Ectodermal cell (in vitro differentiated cells): ENCODE data around the gene COL17A1.

Experiments
- H3K27ac ChIP-seq: 2 replicates; pipeline ENCODE4 v1.7.0; 2013; ENCODE audit warnings: mild to moderate bottlenecking, low read depth, low read length; ENCODE audit not compliant: insufficient read depth, poor library complexity, severe bottlenecking
- H3K27me3 ChIP-seq: 2 replicates; pipeline ENCODE4 v1.7.0; 2013; ENCODE audit warnings: mild to moderate bottlenecking, low read length; ENCODE audit not compliant: insufficient read depth, control insufficient read depth, poor library complexity, severe bottlenecking
- H3K36me3 ChIP-seq: one replicate; pipeline ENCODE4 v1.7.0; 2013; ENCODE audit warnings: low read length; ENCODE audit not compliant: control insufficient read depth, insufficient read depth
- H3K4me1 ChIP-seq: one replicate; pipeline ENCODE4 v1.7.0; 2013; ENCODE audit warnings: low read length; ENCODE audit not compliant: control insufficient read depth, insufficient read depth
- H3K4me3 ChIP-seq: 2 replicates; pipeline ENCODE4 v1.7.0; 2013; ENCODE audit warnings: low read depth, low read length, control low read depth; ENCODE audit not compliant: insufficient read depth
- H3K9me3 ChIP-seq: 2 replicates; pipeline ENCODE4 v1.7.0; 2013; ENCODE audit warnings: mild to moderate bottlenecking, low read length, moderate library complexity; ENCODE audit not compliant: control insufficient read depth
- WGBS, 2 experiments: methylation state at CpG; one replicate each; pipeline ENCODE4 v1.1.7; 2013; ENCODE audit warnings: missing lambda C conversion rate in 2 of 2; 5-methylcytosine and 5-hydroxymethylcytosine counted together

The COL17A1 gene

DNA sequence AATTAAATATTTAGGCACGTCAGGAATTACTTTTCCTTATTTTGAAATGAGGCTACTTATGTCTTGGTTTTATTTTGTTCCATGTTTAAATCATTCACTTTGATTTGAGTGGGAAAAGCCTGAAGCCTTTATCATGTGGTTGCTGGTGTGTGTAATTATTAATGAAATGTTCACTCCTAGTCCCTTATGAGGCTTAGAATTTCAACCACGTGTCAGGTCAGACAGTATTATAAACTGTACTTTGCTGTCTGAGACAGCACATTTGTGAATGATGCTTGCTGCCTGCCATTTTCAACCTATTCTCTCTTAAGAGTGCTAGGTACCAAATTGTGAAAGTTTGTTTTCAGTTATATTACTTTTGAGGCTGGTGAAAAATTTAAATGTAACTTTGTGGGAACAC, 58.9 kb downstream of the COL17A1 start:
- 90 to 94% methylated on average over 2 of the region's 2 CpGs for WGBS, 2 experiments
- H3K4me1 ChIP-seq: no peaks in the 10 kb centered on the region
- H3K27ac ChIP-seq: no peak overlapping the region
- no peak overlapping the region for H3K4me3 ChIP-seq
- no peaks in the 10 kb centered on the region for H3K9me3 ChIP-seq
- H3K27me3 ChIP-seq: no peaks in the 10 kb centered on the region
- H3K36me3 ChIP-seq: no peaks in the 10 kb centered on the region

DNA sequence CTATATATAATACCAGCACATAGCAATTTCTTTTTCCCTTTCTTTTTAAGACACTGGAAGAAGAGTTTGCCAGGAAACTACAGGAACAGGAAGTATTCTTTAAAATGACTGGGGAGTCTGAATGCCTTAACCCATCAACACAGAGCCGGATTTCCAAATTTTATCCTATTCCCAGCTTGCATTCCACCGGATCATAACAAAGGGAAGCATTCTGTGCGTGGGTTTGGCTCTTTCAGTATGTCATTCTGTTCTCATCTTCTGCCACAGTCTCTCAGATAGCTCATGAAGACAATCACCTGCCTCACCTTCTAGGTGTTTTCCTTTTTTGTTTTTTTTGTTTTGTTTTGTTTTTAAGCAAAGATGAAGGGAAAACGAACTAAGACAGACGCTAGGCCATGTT, 60.2 kb downstream of the COL17A1 start:
- Histone ChIP-seq H3K9me3 (no peaks in the 10 kb centered on the region), H3K4me3 (no peak overlapping the region), H3K4me1 (no peaks in the 10 kb centered on the region), H3K36me3 (no peaks in the 10 kb centered on the region), H3K27me3 (no peaks in the 10 kb centered on the region), H3K27ac (no peak overlapping the region)
- 91 to 98% methylated on average over 4 to 5 of the region's 5 CpGs for WGBS, 2 experiments

DNA sequence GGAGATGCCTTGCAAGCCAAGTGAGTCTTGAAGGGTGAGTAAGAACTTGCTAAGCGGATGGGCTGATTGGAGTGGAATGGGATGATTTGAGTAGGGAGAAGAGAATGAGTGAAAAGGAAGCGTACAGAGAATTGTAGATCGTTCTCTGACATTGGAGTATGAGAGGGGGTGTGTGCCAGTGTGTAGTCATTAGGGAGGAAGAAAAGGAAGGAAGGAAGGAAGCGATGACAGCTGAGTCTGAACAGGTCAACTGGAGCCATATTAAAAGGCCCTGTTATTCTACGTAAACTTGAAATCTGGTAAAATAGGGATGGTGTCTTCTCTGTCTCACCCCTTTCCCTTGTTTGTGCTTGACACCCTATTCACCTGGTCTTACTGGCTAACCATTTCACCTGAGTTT, 63.7 kb downstream of the COL17A1 start:
- Histone ChIP-seq H3K27me3 (no peaks in the 10 kb centered on the region), H3K4me3 (no peak overlapping the region), H3K36me3 (peaks cover 10% of the 10 kb centered on the region), H3K27ac (no peak overlapping the region), H3K4me1 (no peaks in the 10 kb centered on the region), H3K9me3 (no peaks in the 10 kb centered on the region)
- WGBS, 2 experiments: 96 to 97% methylated on average over 5 of the region's 5 CpGs

DNA sequence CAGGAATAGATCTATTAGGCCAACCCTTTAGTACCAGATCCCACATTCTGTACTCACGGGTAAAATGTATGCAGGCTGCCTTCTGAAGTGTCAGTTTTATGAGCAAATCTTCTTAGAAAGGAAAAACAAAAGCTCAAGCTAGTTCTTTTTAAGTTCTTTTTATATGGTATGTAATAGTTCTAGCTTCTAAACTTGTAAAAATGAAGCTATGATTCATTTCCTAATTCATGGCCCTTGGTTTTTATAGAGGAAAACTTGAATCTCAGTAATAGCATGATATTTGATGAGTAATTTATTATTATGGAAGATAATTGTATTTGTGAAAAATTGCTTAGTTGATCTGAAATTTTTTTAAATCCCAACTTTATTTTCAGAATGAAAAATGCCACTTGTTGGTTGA, 64.4 kb downstream of the COL17A1 start:
- no peak overlapping the region for H3K27ac ChIP-seq
- H3K9me3 ChIP-seq: no peaks in the 10 kb centered on the region
- peaks cover 10% of the 10 kb centered on the region for H3K36me3 ChIP-seq
- WGBS, 2 experiments: 92 to 100% methylated on average over 1 of the region's 1 CpG
- H3K27me3 ChIP-seq: no peaks in the 10 kb centered on the region
- H3K4me3 ChIP-seq: no peak overlapping the region
- H3K4me1 ChIP-seq: no peaks in the 10 kb centered on the region

DNA sequence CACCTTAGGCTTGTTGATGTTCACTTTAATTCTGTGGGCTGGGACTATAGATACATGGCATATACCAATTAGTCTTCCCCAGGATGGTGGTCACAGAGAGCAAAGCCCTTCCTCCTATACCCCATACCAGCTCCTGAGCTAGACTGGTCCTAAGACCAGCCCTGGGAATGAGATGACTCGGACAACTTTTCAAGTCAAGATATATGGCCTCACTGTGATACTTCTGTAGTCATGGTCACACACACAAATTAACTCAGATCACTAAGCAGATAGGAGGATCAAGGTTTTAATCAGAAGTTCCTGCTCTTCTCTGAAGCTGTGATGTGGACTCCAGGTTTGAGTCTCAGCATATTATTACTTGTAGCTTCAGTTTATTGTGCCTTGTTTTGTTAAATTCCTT, 65.7 kb downstream of the COL17A1 start:
- peaks cover 10% of the 10 kb centered on the region for H3K36me3 ChIP-seq
- H3K27me3 ChIP-seq: no peaks in the 10 kb centered on the region
- 92 to 96% methylated on average over 1 of the region's 1 CpG for WGBS, 2 experiments
- H3K4me3 ChIP-seq: no peak overlapping the region
- H3K27ac ChIP-seq: no peak overlapping the region
- no peaks in the 10 kb centered on the region for H3K4me1 ChIP-seq
- H3K9me3 ChIP-seq: no peaks in the 10 kb centered on the region

DNA sequence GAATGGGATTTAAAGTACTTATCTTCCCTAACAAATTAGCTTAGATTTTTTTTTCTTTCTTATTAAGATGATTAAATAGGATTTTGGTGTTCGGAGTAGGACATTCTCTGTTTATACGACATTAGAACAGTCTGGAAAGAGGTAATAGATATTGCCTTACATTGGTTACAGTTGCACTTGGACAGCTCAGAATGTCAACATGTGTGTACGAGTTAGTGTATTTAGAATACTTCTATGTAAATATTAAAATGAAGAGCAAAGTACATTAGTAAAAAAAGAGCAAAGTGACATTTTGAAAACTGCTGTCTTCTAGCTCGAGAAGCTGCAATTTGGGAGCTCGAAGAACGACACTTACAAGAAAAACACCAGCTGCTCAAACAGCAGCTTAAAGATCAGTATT, 67.2 kb downstream of the COL17A1 start:
- H3K4me1 ChIP-seq: no peaks in the 10 kb centered on the region
- H3K4me3 ChIP-seq: no peak overlapping the region
- H3K27ac ChIP-seq: no peak overlapping the region
- H3K27me3 ChIP-seq: no peaks in the 10 kb centered on the region
- H3K9me3 ChIP-seq: no peaks in the 10 kb centered on the region
- H3K36me3 ChIP-seq: peaks cover 10% of the 10 kb centered on the region
- WGBS, 2 experiments: 90 to 95% methylated on average over 6 of the region's 6 CpGs

DNA sequence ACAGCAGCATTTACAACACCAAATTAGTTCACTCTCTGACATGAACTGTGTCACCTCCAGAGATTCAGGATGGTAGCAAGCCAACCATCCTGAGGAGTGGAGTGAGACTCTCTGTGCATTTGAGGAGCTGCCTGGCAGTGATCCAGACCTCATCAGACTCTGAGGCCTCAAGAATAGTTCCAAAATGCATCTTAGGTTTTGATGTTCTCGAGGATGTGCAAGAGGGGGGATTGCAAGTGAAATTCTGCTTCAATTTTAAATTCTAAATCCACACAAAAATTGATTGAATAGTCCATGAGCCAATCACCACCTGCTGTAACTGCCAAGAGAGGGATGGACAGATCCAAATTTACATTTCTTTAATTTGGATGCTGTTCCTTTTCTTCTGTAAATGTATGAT, 69.0 kb downstream of the COL17A1 start:
- no peaks in the 10 kb centered on the region for H3K4me1 ChIP-seq
- H3K27ac ChIP-seq: no peak overlapping the region
- H3K9me3 ChIP-seq: no peaks in the 10 kb centered on the region
- H3K4me3 ChIP-seq: no peak overlapping the region
- peaks cover 10% of the 10 kb centered on the region for H3K36me3 ChIP-seq
- 100% methylated on average over 1 of the region's 1 CpG for WGBS, 2 experiments
- no peaks in the 10 kb centered on the region for H3K27me3 ChIP-seq

DNA sequence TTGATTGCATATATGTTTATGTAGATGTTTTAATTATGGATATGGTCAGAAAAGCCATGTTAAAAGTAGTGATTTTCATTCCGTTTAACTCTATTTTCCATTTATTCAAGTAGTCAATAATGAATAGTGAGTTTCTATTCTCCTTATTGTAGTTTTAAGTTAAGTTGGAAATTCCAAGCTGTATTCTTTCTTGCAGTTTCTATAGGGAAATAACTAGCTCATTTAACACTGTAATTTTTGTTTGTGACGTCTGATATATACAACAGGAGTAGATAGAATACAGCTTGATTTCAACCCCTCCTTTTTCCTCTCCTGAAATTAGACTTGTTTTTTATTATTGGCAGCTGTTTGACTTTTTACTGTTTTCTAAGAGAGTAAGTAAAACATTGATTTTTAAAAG, 71.5 kb downstream of the COL17A1 start:
- WGBS, 2 experiments: 100% methylated on average over 1 of the region's 2 CpGs; no CpG with 5 or more reads in 1 of the 2 experiments
- Histone ChIP-seq H3K9me3 (no peaks in the 10 kb centered on the region), H3K27ac (no peak overlapping the region)

DNA sequence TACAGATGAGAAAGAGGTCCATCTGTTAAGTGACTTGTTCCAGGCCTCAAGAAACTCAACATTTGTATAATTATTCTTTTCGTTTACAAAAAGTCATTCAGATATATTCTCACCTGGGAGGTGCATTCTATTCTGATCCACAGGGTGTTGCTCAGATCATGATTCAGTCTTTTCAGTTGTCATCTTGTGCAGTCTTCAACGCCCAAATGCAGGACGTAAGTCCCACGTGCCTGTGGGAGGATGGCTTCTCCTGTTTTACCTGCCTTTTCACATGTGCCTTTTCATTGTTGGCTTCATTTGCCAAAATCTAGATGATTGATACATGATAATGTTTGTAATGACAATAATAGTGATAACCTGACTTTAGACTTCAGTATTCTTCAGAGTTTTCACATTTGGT, 72.2 kb downstream of the COL17A1 start:
- WGBS, 2 experiments: 94 to 97% methylated on average over 4 of the region's 4 CpGs
- no peak overlapping the region for H3K4me3 ChIP-seq
- H3K27me3 ChIP-seq: no peaks in the 10 kb centered on the region
- H3K27ac ChIP-seq: no peak overlapping the region
- no peaks in the 10 kb centered on the region for H3K9me3 ChIP-seq
- no peaks in the 10 kb centered on the region for H3K36me3 ChIP-seq
- no peaks in the 10 kb centered on the region for H3K4me1 ChIP-seq

More for the DNA sequence above, 71.5 kb downstream of the COL17A1 start:
- Histone ChIP-seq H3K4me1 (no peaks in the 10 kb centered on the region), H3K4me3 (no peak overlapping the region), H3K36me3 (peaks cover under 1% of the 10 kb centered on the region), H3K27me3 (no peaks in the 10 kb centered on the region)

DNA sequence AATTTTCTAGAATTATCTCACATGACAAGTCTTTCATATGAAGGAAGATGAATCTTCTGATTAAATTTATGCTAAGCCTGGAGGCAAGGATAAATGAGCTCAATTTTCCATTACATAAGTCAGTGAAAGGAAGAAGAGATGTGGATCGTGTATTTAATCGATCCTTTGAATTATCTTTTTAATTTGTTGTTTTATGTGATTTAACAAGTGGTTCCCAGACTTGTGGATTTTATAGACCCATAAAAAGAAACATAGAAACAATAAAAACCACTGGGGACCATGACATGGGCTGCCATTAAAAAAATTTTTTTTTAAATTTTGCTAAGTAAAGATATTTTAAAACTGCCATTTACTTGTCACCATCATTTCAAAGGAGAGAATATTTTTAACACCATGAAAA, 73.8 kb downstream of the COL17A1 start:
- H3K27me3 ChIP-seq: no peaks in the 10 kb centered on the region
- H3K4me1 ChIP-seq: no peaks in the 10 kb centered on the region
- no peaks in the 10 kb centered on the region for H3K36me3 ChIP-seq
- WGBS, 2 experiments: 80 to 100% methylated on average over 1 to 2 of the region's 2 CpGs
- H3K27ac ChIP-seq: no peak overlapping the region
- no peaks in the 10 kb centered on the region for H3K9me3 ChIP-seq
- no peak overlapping the region for H3K4me3 ChIP-seq

DNA sequence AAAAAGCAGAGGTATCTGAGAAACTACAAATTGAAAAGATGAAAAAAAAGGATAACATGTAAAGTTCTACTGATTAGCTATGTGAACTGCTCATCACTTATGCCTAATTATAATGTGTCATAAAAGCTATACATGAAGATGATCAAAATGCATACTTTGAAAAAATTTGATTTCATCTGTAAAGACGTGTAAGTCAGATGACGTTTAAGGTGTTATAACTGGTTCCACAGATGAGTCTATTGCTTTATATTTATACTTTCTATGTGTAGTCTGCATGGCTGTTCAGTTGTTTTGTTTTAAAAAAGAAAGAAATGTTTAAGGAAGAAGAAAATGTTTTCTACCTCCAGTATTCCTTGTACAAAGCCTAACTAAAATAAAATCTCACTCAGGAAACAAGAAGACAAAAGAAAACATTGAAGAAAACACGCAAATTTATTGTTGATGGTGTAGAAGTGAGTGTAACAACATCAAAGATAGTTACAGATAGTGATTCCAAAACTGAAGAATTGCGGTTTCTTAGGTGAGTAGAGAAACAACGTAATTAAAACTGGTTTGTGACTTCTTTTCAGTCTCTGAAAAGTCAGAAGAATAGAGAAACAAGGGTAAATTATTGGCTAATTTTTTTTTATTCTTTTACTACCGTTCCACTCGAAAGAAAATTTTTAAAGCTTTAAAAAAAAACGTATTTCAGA, 80.4 kb downstream of the COL17A1 start:
- no peak overlapping the region for H3K4me3 ChIP-seq
- 93 to 94% methylated on average over 8 of the region's 8 CpGs for WGBS, 2 experiments
- H3K27ac ChIP-seq: no peak overlapping the region
- no peaks in the 10 kb centered on the region for H3K9me3 ChIP-seq
- no peaks in the 10 kb centered on the region for H3K4me1 ChIP-seq
- H3K27me3 ChIP-seq: no peaks in the 10 kb centered on the region
- H3K36me3 ChIP-seq: peaks cover 7% of the 10 kb centered on the region
